Fibroblast of lung (primary cell): ENCODE data around the gene TBC1D22A.
"Not testable (repeated sequence)": the region's sequence is repeated elsewhere in the genome, so short reads cannot be mapped to it uniquely, and the experiment has no call there.

Experiments used
- CTCF ChIP-seq, 2 donors: IDR thresholded peaks in 1 of 2; conservative IDR thresholded peaks in 1 of 2; 1 replicate in 1 of 2; 2 replicates in 1 of 2; pipeline ENCODE4 v1.5.1; 2011 to 2012; ENCODE audit warnings: low read length in 2 of 2, control low read depth in 1 of 2, inconsistent platforms in 1 of 2, low read depth in 1 of 2, mild to moderate bottlenecking in 1 of 2
- EZH2 ChIP-seq: IDR thresholded peaks from 2 replicates; pipeline ENCODE4 v1.5.1; 2012; ENCODE audit warnings: low read length, control low read depth, mild to moderate bottlenecking; ENCODE audit errors: missing control alignments

- not testable (repeated sequence) for TF ChIP-seq CTCF (conservative IDR thresholded peaks at IDR 0.05 in 1 of 2, IDR thresholded peaks at IDR 0.05 in 1 of 2; ENCODE audit: low read depth in 1 of 2, low read length in 2 of 2); EZH2
Observed at GRCh38 chr22:47049736-47050400, 287.4 kb downstream of the TBC1D22A start.
